ENCODE measurements around the gene USP54. TPM values are rescaled to one million over a fixed set of nuclear protein-coding genes. Genes with fewer than 3 reads are reported as not detected.

The USP54 gene
- total and polyA plus RNA-seq, 2 donors (not counting 3 experiments of a cell fraction or from before 2014, with no cell fraction given): 9.3 to 14.2 TPM

- H3K9me3 ChIP-seq (replicated peaks; ENCODE audit: control insufficient read depth, insufficient read depth, low read length): no peaks in the 10 kb centered on the region
- H3K36me3 ChIP-seq (ENCODE audit: control insufficient read depth in 2 of 2, extremely low read depth in 1 of 2, insufficient read depth in 2 of 2, low read length in 2 of 2): peaks cover 0 to 2% of the 10 kb centered on the region in 2 experiments
- no peaks in the 10 kb centered on the region for H4K20me1 ChIP-seq (replicated peaks; ENCODE audit: control insufficient read depth, extremely low read depth, insufficient read depth, low read length)
- intact Hi-C loops (cut with micrococcal nuclease) (no loop called here), dilution Hi-C loops (cut with MboI; ENCODE audit: extremely low pct_ligation_motif_present, low sequenced_read_pairs) (no loop called here)
- no peak overlapping the region for H3K27ac ChIP-seq (ENCODE audit: insufficient read depth, low read depth, low read length)
- H3K27me3 ChIP-seq (ENCODE audit: control insufficient read depth in 2 of 2, insufficient read depth in 2 of 2, low read length in 2 of 2): no peaks in the 10 kb centered on the region
- ChIA-PET POLR2A (no interaction called here), CTCF (interaction anchor here (0.6 to 2.6 kb wide), 2 partner anchors 134 to 243 kb away, joined by 6 read pairs; no protein-coding TSS in a partner anchor)
- no peak overlapping the region for H3K4me2 ChIP-seq (ENCODE audit: insufficient read depth, low read length)
- no peaks in the 10 kb centered on the region for H3K79me2 ChIP-seq (ENCODE audit: control insufficient read depth, insufficient read depth, low read length)
- DNase-seq (ENCODE audit: low read depth, low spot score) (no peak), FAIRE-seq (no peak)
- BruUV-seq (replicated peaks): no TSS peak
- H2AFZ ChIP-seq (ENCODE audit: low read depth, low read length): no peak overlapping the region
- TF ChIP-seq JUN (IDR thresholded peaks at IDR 0.05; ENCODE audit: borderline replicate concordance, insufficient read depth, insufficient read length, low read depth): no peak
- no peak for TF ChIP-seq FOS (IDR thresholded peaks at IDR 0.05; ENCODE audit: borderline replicate concordance, insufficient read depth, low read length)
- TF ChIP-seq POLR2AphosphoS5 (IDR thresholded peaks at IDR 0.05; ENCODE audit: insufficient read depth, low read depth, low read length): no peak
- TF ChIP-seq, protein P1, sequence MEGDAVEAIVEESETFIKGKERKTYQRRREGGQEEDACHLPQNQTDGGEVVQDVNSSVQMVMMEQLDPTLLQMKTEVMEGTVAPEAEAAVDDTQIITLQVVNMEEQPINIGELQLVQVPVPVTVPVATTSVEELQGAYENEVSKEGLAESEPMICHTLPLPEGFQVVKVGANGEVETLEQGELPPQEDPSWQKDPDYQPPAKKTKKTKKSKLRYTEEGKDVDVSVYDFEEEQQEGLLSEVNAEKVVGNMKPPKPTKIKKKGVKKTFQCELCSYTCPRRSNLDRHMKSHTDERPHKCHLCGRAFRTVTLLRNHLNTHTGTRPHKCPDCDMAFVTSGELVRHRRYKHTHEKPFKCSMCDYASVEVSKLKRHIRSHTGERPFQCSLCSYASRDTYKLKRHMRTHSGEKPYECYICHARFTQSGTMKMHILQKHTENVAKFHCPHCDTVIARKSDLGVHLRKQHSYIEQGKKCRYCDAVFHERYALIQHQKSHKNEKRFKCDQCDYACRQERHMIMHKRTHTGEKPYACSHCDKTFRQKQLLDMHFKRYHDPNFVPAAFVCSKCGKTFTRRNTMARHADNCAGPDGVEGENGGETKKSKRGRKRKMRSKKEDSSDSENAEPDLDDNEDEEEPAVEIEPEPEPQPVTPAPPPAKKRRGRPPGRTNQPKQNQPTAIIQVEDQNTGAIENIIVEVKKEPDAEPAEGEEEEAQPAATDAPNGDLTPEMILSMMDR (IDR thresholded peaks at IDR 0.05; ENCODE audit: extremely low read depth in 1 of 2, insufficient read depth in 1 of 2, low read depth in 1 of 2, low read length in 2 of 2): no peak
- TF ChIP-seq MYC (IDR thresholded peaks at IDR 0.05; ENCODE audit: low read depth, low read length): no peak
- no peak for TF ChIP-seq EZH2 (IDR thresholded peaks at IDR 0.05; ENCODE audit: borderline replicate concordance, low read depth, low read length, severe bottlenecking)
- TF ChIP-seq MAX (IDR thresholded peaks at IDR 0.05; ENCODE audit: insufficient read depth, insufficient read length): no peak
- no peak for TF ChIP-seq POLR2A (IDR thresholded peaks at IDR 0.05; ENCODE audit: low read depth, low read length)
- no peak for TF ChIP-seq GATA2 (IDR thresholded peaks at IDR 0.05; ENCODE audit: insufficient read depth, insufficient read length, low read depth, low read length)
- H3K9me1 ChIP-seq (replicated peaks; ENCODE audit: control insufficient read depth, extremely low read depth, insufficient read depth, low read length): no peaks in the 10 kb centered on the region
- no peak overlapping the region for H3K4me3 ChIP-seq (replicated peaks in 1 of 3; ENCODE audit: insufficient read depth in 1 of 3, low read depth in 1 of 3, low read length in 3 of 3)
- H3K4me1 ChIP-seq (ENCODE audit: control insufficient read depth, extremely low read depth, insufficient read depth, low read length): no peaks in the 10 kb centered on the region
- no peak overlapping the region for H3K9ac ChIP-seq (replicated peaks; ENCODE audit: extremely low read depth, insufficient read depth, low read length)
These were observed 81.4 kb downstream of the USP54 start for GRCh38 chr10:73509695-73510094.

Measured in endothelial cell of umbilical vein (primary cell).